ENCODE results near the gene ADRB1. TPM values are rescaled to one million over a fixed set of nuclear protein-coding genes. Genes with fewer than 3 reads are reported as not detected.

Gene ADRB1
- total and polyA plus RNA-seq, 8 donors: 0.49 to 2.1 (median 0.97) TPM

DNA sequence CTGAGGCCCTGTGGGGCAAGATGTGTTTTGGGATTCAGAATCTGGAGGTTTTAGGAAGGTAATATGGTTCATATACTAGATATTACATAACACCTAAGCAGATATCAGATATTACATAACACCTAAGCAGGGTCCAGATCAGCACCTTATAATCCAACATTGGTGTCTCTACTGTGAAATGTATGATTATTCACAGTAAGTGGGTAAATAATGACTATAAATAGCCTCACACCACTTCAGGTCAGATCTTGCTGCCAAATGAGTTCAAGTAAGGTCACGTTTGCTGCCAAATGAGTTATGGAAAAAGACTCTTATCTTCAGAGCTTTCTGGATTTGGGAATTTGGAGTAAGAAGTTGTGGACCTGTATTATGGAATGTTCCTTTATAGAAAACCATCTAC lies 14.6 kb downstream of the ADRB1 start:
- Histone ChIP-seq H3K36me3 (no peaks in the 10 kb centered on the region), H3K27ac (no peak overlapping the region), H3K27me3 (no peaks in the 10 kb centered on the region), H3K4me3 (no peak overlapping the region), H3K4me1 (no peaks in the 10 kb centered on the region), H3K9me3 (no peaks in the 10 kb centered on the region)
- TF ChIP-seq, protein P1, sequence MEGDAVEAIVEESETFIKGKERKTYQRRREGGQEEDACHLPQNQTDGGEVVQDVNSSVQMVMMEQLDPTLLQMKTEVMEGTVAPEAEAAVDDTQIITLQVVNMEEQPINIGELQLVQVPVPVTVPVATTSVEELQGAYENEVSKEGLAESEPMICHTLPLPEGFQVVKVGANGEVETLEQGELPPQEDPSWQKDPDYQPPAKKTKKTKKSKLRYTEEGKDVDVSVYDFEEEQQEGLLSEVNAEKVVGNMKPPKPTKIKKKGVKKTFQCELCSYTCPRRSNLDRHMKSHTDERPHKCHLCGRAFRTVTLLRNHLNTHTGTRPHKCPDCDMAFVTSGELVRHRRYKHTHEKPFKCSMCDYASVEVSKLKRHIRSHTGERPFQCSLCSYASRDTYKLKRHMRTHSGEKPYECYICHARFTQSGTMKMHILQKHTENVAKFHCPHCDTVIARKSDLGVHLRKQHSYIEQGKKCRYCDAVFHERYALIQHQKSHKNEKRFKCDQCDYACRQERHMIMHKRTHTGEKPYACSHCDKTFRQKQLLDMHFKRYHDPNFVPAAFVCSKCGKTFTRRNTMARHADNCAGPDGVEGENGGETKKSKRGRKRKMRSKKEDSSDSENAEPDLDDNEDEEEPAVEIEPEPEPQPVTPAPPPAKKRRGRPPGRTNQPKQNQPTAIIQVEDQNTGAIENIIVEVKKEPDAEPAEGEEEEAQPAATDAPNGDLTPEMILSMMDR (IDR thresholded peaks at IDR 0.05): no peak
- FAIRE-seq (no peak), DNase-seq (no peak), ATAC-seq (peak; percentile 37 to 67 (median 64))
- intact Hi-C loops (cut with DNase I): no loop called here
- 9 to 14% methylated on average over 1 of the region's 1 CpG for WGBS, 2 donors

DNA sequence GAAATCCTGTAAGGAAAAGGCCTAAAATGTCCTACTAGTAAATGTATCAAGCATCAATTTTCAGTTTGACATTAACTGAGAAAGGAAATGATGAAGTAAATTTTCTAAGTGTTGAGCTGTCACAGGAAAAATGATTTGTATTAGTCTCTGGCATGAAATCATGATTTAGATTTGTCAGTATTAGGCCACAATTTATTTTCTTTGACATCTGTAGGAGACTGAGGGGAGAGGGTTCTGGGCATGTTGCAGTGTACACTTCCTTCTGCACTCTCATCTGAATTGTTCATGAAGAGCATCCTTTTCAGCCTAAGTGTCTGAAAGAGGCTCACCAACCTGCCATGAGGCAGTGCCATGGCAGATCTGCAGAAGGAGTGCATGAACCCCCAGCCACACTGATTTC lies 15.9 kb downstream of the ADRB1 start:
- ATAC-seq: no peak
- H3K36me3 ChIP-seq: no peaks in the 10 kb centered on the region
- no peak overlapping the region for H3K4me3 ChIP-seq
- H3K27me3 ChIP-seq: no peaks in the 10 kb centered on the region
- FAIRE-seq: no peak
- TF ChIP-seq, protein P1 (IDR thresholded peaks at IDR 0.05): no peak
- no peaks in the 10 kb centered on the region for H3K9me3 ChIP-seq
- H3K4me1 ChIP-seq: peaks cover 5 to 10% (median 9%) of the 10 kb centered on the region in 3 donors
- intact Hi-C loops (cut with DNase I): no loop called here
- DNase-seq: no peak
- H3K27ac ChIP-seq: no peak overlapping the region

DNA sequence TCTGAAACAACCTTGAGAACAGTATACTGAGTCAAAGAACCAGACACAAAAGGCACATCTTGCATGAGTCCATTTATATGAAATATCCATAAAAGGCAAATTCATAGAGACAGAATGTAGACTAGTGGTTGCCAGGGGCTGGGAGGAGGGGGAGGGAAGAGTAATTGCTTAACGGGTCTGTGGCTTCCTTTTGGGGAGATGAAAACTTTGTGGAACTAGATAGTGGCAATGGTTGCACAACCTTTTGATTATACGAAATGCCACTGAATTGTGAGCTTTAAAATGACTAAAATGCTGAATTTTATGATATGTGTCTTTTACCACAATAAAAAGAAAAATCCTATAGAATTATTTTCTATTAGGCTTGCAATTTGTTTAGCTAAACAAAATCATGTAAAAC lies 16.8 kb downstream of the ADRB1 start:
- Histone ChIP-seq H3K4me1 (peaks cover 5 to 15% (median 14%) of the 10 kb centered on the region in 3 donors), H3K27me3 (no peaks in the 10 kb centered on the region), H3K4me3 (no peak overlapping the region), H3K9me3 (no peaks in the 10 kb centered on the region), H3K27ac (no peak overlapping the region), H3K36me3 (no peaks in the 10 kb centered on the region)
- intact Hi-C loops (cut with DNase I): no loop called here
- 77 to 83% methylated on average over 2 of the region's 2 CpGs for WGBS, 2 donors
- TF ChIP-seq, protein P1 (IDR thresholded peaks at IDR 0.05): no peak
- ATAC-seq: no peak
- no peak for DNase-seq
- FAIRE-seq: no peak

DNA sequence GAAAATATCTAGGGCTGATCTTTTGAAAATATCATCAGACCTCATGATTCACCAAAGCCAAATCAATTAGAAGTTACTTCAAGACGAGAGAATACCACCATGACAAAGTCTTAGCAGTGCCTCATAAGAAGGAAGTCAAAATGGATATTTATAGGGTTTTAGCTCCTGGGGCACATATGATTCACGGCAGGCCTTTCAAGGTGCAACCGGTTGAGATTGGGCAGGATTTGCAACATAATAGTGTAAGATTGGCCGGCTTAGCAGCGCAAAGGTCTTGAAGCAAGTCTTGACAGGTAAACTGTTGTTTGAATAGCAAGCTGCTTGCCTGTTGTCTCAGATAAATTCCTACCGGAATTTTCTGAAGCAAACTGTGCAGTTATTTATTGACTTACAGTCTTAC lies 17.5 kb downstream of the ADRB1 start:
- no peaks in the 10 kb centered on the region for H3K9me3 ChIP-seq
- TF ChIP-seq, protein P1 (IDR thresholded peaks at IDR 0.05): no peak
- intact Hi-C loops (cut with DNase I): no loop called here
- peaks cover 5 to 15% (median 14%) of the 10 kb centered on the region in 3 donors for H3K4me1 ChIP-seq
- H3K36me3 ChIP-seq: no peaks in the 10 kb centered on the region
- WGBS, 2 donors: 40 to 56% methylated on average over 6 of the region's 6 CpGs
- FAIRE-seq: no peak
- H3K27ac ChIP-seq: no peak overlapping the region
- H3K4me3 ChIP-seq: no peak overlapping the region
- ATAC-seq: no peak
- no peak for DNase-seq
- no peaks in the 10 kb centered on the region for H3K27me3 ChIP-seq

DNA sequence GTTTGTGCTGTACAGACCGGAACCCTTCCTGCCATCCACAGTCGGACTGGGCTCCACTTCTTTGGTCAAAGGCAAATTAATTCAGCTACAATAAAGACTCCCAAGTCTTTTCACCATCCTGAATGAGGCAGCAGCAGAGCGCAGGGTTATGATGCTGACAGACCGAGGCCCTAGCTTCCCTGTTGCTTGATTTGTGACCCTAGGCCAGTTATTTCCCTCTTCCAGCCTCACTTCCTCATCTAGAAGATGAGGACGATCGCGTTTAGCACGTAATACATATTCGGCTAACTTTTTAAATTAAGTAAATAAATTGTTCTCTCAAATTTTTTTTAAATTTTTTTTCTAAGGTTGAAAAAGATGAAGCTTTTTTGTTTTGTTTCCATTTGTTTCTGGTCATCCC lies 18.1 kb downstream of the ADRB1 start:
- ATAC-seq: peak in 1 of 4 donors; percentile 18
- Histone ChIP-seq H3K4me3 (no peak overlapping the region), H3K4me1 (peaks cover 5 to 20% (median 14%) of the 10 kb centered on the region in 3 donors), H3K27ac (no peak overlapping the region), H3K36me3 (no peaks in the 10 kb centered on the region), H3K27me3 (no peaks in the 10 kb centered on the region), H3K9me3 (no peaks in the 10 kb centered on the region)
- WGBS, 2 donors: 96 to 98% methylated on average over 9 of the region's 9 CpGs
- TF ChIP-seq, protein P1 (IDR thresholded peaks at IDR 0.05): no peak
- no peak for DNase-seq
- intact Hi-C loops (cut with DNase I): no loop called here
- FAIRE-seq: no peak
